Astrocyte (in vitro differentiated cells and primary cell): ENCODE measurements around the gene KANK4.

Experiments used
- EZH2 ChIP-seq: IDR thresholded peaks from 2 replicates; pipeline ENCODE4 v1.6.1; 2012; ENCODE audit warnings: mild to moderate bottlenecking, low read length, inconsistent platforms; ENCODE audit not compliant: insufficient read depth
- TF ChIP-seq, protein P1 (sequence below): IDR thresholded peaks from 2 replicates; pipeline ENCODE4 v1.5.1; 2011; ENCODE audit warnings: low read depth, mild to moderate bottlenecking, inconsistent platforms, low read length, moderate library complexity; ENCODE audit not compliant: insufficient read depth

DNA sequence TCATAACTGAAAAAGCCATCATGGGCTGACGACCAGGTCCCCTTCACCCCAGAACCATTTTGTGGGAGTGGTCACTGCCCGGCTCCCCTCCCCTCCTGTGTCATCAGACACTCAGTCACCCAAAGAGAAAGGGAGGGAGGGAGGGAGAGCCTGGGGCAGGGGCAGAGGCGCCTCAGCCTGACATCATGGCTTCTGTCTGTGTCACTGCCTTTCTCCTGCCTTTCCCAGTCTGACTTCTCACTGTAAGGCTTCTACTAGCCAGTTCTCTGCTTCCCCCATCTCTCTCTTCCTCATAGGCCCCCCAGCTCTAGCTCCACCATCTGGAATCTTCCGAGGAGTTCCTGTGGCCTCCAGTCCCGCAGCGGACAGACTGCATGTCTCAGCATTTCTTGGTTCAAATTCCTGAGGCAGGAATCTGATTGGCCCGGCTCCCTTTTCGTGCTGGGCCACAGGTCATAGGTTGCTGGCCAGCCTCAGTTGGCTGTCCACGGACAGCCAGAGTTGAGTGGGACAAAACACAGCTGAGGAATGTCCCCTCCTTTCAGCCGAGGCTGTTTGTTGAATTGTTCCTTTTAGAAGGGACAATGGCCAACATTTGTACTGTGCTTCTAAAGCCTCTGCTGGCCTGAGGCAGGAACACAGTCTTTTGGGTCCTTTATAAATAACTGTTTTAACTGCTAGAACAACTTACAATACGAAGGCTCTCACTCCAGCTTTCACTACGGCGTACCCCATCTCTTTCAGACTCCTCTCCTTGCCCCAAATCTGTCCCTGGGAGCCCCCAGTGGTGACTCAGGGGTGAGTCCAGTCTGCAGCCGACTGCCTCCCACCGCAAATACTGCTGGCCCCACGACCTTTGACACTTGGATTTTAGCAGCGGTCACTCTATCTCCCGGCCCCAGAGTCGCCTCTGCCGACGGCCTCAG is 18.7 kb upstream of the KANK4 start:
- TF ChIP-seq, protein P1, sequence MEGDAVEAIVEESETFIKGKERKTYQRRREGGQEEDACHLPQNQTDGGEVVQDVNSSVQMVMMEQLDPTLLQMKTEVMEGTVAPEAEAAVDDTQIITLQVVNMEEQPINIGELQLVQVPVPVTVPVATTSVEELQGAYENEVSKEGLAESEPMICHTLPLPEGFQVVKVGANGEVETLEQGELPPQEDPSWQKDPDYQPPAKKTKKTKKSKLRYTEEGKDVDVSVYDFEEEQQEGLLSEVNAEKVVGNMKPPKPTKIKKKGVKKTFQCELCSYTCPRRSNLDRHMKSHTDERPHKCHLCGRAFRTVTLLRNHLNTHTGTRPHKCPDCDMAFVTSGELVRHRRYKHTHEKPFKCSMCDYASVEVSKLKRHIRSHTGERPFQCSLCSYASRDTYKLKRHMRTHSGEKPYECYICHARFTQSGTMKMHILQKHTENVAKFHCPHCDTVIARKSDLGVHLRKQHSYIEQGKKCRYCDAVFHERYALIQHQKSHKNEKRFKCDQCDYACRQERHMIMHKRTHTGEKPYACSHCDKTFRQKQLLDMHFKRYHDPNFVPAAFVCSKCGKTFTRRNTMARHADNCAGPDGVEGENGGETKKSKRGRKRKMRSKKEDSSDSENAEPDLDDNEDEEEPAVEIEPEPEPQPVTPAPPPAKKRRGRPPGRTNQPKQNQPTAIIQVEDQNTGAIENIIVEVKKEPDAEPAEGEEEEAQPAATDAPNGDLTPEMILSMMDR = no peak
- no peak for TF ChIP-seq EZH2
